HTERT RPE-1 (cell line): ENCODE results near the gene LSMEM2.
"Not testable (repeated sequence)": the region's sequence is repeated elsewhere in the genome, so short reads cannot be mapped to it uniquely, and the experiment has no call there.

Experiments used
- in situ Hi-C: fragments of 300-500 bp; cut with MboI; formaldehyde crosslinking; loops from 4 replicates; pipeline ENCODE4 v1.14.3; 2020; ENCODE audit warnings: low sequenced_read_pairs

The LSMEM2 gene

DNA sequence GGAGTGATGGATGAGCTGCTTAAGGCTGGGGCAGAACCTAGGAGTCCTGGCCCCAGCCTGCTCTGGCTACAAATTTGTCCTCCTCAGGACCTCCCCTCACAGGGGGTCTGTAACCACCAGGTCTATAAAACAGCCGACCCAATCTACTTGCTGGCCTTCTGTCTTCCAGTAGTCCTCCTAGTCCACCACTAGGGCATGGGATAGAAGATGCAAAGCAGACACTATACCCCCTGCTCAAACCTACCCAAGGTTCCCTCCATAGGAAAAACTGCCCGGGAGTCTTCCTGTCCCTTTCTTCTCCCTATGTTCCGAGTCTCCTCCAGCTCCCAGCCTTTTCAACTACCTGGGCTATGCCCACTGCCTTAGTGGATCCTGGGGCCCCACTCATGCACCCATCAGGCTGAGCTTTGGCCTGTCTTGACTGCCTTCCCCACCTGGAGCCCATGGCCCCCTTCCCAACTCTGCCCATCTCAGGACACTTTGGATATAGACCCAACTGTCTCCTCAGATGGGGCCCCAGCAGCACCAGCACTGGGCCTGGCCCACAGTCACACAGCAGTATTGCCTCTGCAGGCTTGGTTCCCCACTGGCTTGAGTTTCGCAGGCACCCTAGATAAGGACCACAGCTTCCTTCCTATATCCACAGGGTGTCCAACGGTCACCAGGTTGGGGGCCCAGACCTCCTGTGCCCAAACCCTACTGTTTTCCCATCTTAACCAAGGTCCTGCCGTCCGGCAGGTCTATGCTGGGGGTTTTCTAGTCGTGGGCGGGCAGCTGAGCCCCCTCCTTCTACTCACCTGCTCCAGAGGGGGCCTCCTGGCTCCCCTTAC, 19.2 kb downstream of the LSMEM2 start:
- in situ Hi-C loops = no loop called here

DNA sequence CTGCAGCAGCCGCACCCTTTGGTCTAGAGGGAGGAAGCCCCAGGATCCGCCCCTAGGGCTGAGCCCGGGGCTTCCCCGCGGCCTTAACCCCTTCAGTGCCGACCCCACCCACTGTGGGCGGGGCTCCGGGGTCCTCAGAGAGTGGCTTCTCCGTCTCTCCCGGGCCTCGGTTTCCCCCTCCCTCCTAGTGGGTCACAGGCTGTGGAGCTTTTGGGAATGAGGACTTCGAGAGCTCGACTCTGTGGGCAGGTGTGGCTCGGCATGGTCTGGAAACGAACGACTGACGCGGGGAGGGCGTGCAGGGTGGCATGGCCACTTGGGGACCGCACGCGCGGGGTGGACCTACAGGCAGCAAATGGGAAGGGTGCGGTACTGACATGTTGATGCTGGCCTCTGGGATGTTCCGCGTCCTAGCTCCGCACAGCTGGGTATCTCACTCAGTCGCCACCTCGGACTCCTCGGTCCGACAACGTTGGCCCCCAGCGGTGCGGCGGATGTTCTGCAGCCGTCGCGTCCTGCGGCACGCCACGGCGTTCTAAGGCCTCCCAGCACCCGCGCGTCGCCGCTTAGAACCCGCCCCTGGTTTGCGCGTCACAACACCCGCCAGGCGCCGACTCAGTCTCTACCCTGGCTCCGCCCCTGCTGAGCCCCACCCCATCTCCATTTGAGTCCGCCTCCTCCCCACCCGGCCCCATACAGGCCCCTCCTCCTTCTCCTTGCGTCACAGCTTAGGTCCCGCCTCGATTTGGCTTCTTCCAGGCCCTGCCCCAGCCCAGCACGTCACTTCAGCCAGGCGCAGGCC, 20.1 kb downstream of the LSMEM2 start, which contains the start of the genes HYAL3 and NAA80:
HYAL3 (minus strand) TSS at position 570 of the 802 bp plus-strand sequence. CDS start 3,803 bp downstream, outside the sequence.
NAA80 (minus strand) TSS at position 570 of the 802 bp plus-strand sequence. CDS start 1,942 bp downstream, outside the sequence.
- in situ Hi-C loops = no loop called here

DNA sequence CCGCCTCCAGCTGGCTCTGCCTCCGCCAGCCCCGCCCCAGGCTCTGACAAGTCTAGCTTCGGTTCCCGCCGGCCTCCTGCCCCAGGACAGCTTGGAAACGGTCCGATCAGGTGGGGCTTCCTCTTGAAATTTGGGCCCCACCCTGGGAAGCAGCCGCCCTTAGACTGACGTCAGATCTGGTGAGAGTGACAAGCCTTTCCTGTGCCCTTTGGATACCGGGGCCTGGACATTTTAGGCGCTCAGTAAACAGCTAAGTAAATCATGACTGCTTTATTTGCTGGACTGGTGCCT, 20.7 kb downstream of the LSMEM2 start:
- in situ Hi-C loops = no loop called here

DNA sequence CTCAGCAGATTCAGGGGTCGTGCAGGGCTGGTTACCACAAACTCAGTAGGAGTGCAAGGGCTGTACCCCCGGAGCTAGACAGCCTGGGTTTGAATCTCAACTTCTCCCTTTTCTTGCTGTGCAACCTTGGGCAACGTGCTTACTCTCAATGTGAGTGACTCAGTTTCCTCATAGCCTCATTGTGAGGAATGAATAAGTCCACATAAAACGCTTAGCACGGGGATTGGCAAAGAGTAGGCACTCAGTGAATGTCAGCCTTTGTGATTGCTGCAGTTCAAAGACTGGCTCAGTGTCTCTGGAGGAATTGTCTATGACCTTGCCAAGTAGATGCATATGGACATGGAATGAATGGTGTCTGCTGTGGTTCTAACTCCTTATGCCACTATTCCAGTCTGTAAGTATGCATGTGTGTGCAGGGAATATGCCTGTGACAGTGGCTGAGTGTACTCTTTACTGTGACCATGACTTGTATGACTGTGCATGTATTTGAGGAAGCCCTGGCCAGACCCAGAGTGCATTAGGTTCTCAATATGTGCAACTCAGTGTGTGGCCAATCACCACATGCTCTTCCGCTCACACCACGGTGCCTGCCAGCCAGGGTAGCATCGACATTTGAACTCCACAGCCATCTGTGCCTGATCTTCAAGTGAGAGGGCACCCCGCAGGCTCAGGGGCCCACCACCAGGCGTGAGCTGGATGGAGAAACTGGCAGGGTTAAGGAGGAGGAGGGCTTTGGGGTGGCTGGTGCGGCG, 21.2 kb downstream of the LSMEM2 start:
- in situ Hi-C loops = no loop called here

DNA sequence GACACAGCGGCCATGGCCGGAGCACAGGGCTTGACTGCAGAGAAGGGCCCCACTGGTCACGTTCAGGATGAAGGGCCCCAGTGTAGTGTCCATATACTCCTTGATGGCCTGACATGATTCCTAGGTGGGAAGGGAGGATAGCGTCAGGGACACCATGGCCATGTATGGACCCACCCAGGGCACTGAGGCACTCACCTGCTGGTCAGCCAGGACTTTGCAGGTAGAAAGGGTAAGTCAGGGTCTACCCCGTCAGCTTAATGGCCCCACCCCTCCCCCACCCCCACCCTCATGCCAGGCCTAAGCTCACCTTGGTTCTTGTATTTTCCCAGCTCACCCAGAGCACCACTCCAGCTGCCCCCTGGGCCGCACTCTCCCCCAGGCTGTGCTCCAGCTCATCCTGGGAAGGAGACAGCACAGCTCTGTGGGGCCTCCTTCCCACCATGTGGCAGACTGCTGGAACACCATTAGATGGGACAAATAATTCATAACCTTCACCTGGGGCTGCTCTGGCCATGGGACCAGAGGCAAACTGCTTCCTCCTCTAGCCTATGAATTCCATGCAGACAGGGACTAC, 21.9 kb downstream of the LSMEM2 start:
- in situ Hi-C loops = no loop called here

DNA sequence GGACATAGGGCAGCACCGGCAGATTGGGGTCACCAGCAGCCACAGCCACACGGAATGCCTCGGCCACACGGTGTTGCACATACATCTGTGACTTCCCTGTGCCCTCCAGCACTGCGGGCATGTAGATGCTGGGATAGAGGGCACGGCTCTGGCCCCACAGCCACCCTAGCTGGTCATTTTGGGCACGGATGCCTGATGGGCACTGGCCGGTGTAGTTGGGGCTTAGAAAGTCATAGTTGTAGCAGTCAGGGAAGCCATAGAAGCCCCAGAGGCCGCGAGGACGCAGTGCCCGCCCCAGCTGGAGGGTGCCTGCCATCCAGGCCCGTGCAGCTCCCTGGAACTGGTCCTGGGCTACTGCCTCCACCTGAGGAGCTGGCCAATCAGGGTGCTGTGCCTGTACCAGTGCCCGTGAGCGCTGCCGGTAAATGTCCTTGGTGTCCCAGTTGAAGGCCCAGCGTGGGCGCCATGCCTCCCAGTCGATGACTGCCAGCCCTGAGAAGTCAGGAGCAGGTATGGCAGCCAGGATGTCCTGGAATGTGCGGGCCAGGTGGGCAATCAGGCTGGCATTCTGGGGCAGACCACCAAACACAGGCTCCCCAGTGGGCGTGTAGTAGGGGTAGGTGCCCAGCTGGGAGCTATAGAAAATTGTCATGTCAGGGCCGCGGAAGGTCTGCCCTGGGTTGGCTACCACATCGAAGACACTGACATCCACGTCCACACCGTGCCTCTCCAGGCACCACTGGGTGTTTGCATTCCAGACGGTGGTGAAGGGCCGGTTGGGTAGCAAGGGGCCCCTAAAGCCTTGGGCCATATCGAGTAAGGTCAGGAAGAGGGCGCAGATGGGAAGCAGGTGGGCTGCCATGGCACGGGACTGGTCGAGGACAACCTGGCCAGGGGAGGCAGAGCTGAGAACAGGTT, 23.5 kb downstream of the LSMEM2 start:
- in situ Hi-C loops = no loop called here

DNA sequence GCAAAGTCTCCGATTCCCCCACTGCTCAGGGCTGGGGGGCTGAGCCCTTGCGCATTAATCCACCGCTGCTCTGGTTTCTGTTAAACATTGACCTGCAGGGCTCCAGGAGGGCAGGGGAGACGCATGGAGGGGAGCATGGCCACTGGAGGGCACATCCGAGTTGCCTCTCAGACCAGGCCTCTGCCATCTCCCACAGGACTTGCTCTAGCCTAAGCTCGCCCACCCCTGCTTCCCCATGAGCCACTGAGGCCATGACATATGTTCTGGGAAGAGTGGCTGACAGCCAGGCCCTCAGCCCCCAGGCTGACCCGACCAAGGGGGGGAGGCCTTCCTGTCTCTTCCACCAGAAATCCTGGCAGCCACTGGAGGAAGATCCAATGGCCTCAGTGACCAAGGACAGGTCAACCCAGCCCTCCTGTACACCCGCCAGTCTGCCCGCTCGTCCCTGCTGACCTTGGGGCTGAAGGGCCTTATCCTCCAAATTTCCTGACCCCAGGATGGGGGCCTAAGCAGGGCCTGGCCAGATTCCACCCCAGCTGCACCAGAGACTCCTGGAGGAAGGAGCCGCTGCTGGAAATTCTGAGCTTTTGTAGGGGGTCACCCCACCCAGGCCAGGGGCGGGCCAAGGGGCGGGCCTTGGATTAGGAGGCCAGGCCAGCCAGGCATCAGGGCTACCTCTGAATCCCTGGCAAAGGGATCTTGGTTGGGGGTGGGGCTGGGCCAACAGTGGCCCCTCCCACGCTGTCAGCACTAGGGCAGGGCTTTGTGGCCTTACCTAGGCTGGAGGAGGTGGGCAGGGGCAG, 24.3 kb downstream of the LSMEM2 start, which contains the start of gene HYAL1:
HYAL1 (minus strand) TSS at position 562 of the 803 bp plus-strand sequence. CDS start 618 bp downstream, outside the sequence.
- in situ Hi-C loops = no loop called here

DNA sequence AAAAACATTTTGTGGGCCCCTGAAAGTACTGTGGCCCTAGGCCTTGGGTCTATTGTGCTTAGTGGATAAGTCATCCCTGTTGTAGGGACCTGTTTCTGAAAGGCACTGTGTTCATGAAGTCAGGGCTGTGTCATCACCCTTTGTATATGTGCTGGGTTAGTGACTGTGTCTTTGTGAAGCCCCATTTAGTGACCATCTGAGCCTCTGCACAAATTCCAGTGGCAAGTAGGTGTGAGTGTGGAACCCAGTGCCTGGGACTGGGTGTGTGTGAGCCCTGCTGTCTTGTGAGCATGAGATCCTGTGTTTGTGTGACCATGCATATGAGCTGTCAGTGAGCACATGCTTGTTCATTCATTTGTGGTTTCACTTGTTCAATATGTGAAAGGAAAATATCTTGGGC, 25.7 kb downstream of the LSMEM2 start:
- in situ Hi-C loops = no loop called here

DNA sequence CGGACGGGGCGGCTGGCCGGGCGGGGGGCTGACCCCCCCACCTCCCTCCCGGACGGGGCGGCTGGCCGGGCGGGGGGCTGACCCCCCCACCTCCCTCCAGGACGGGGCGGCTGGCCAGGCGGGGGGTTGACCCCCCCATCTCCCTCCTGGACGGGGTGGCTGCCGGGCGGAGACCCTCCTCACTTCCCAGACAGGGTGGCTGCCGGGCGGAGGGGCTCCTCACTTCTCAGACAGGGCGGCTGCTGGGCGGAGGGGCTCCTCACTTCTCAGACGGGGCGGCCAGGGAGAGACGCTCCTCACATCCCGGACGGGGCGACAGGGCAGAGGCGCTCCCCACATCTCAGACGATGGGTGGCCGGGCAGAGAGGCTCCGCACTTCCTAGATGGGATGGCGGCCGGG, 33.2 kb downstream of the LSMEM2 start:
- in situ Hi-C loops = not testable (repeated sequence)

DNA sequence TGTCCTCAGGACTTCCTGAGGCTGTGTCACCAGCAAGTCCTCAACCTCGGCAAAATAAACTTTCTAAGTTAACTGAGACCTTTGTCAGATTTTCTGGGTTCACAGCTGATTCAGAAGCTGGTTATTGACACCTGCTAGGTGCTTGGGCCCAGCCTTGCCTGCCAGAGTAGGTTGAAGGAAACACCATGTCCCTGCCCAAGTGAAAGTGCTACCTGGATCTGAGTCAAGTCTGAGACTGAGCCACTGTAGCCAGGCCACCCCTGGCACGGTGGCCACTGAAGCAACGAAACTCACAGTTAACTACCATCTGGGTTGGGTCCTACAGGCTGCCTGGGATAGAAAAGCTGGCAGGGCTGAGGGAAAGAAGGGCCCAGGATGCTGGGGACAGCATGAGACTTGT, 35.5 kb downstream of the LSMEM2 start:
- in situ Hi-C loops = no loop called here

DNA sequence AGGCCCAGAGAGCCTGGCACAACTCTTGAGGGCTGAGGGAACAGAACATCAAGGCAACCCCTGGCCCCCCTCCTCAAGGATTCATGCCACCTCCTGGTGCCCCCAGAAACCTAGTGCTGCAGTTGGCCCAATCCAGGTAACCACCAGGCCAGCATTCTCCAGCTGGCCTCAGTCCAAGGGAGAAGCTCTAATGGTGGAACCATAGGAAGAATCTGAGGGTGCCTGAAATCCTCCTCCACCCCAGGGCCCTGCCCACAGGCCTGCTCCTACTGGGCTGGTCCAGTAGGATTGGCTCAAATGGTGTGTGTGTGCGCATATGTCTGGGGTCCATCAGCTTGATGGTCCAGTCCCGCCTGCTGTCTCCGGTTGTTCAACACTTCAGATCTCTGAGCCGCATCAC, 35.9 kb downstream of the LSMEM2 start:
- in situ Hi-C loops = no loop called here

DNA sequence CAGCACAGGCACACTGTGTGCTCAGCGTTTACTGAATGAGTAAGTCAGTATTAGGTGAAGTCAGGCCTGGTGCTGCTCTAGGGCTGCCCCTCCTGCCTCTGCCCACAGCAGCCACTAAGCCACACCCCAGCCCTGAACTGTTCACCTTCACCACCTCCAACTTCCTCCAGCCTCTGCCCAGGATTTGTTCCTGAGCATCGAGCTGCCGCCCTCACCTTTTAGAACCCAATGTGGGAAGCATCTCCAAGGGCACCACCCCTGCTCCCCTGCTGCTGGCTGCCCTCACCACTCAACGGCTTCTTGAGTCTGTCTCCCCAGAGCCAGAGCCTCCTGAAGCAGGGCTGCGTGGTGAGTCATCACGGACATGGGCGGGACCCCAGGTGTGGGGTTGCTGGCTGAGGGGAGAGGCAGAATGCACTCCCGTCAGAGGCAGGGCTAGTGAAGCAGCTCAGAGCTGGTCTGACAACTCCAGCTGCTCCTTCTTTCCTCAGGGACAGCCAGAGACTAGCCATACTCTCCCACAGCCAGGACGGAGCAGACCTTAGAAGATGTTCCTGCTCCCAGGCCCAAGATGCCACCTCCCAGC, 37.9 kb downstream of the LSMEM2 start:
- in situ Hi-C loops = no loop called here

DNA sequence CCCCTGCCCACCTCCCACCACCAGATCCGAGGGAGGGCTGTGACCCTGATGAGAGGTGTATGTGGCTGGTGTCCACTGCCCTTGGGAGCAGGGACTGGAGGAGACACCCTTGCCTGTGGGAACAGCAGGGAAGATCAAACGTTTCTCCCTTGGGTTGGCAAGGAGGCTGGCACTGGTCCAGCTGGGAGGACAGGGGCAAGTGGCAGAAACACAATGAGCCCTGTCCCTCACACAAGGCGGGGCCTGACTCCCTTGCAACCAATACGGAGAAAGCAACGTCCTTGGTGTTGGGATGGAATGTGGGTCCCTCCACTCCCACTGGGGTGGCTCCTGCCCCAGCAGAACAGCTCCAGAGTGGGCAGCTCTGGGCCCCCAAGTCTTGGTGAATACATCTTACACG, 38.4 kb downstream of the LSMEM2 start:
- in situ Hi-C loops = no loop called here

DNA sequence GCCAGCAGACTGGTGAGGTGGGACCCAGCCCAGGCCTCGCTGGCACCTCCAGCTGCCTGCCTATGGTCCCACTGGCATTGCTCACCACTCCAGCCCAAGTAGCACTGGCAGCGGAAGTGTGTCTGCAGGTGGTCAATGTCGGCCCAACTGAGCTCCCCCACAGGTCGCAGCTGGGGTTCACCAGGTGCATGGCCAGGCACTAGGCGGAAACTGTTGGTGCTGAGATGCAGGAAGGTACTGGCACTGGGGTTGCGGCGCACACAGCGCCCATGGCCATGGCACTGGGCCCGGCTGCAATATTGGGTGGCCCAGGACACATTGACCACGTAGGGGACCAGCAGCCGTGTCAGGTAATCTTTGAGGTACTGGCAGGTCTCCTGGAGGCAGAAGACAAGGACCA, 39.3 kb downstream of the LSMEM2 start:
- in situ Hi-C loops = no loop called here

DNA sequence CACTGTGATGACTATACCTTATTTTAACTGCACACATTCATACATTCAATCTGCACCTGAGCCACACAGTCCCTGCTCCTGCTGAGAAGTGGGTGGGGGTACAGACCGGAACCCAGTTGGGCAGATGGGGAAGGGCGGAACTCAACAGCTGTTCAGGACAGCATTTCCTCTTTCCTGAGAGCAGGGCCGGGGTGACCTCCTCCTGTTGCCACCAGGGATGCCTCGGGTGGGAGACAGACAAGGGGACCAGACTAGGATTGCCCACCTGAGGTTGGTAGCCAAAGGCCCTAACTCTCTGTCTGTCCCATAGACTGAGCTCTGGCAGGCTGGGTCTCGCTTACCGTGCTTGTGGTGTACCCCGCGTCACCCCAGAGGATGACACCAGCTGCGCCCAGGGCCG, 39.7 kb downstream of the LSMEM2 start:
- in situ Hi-C loops = no loop called here

DNA sequence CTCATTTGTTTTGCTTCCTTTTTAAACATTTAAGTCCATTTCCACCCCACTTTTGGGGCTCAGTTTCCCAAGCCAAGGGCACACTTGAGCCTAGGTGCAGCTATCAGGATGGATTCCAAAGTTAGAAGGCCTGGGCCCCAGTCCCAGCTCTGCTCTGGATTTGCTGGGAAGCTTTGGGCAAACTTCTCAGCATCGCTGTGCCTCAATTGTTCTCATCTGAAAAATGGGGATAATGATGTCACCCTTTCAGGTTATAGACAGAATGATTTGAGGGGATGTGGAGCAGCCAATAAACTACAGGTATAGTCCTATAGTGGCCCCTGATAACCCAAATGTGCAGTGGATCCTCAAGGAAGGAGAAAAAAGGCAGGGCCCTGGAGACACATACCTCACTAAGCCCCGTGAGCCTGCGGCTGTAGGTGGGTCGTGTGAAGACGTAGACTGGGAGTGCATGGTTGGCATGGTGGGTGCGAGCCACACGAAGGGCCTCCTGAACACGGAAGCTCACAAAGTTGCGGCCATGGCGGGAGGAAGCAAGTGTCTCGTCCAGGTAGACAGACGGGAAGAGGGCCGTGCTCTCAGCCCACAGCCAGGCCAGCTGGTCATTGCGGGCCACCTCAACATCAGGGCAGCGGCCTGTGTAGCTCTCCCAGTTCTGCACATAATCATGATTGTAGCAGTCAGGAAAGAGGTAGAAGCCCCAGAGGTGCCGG, 40.5 kb downstream of the LSMEM2 start:
- in situ Hi-C loops = no loop called here

DNA sequence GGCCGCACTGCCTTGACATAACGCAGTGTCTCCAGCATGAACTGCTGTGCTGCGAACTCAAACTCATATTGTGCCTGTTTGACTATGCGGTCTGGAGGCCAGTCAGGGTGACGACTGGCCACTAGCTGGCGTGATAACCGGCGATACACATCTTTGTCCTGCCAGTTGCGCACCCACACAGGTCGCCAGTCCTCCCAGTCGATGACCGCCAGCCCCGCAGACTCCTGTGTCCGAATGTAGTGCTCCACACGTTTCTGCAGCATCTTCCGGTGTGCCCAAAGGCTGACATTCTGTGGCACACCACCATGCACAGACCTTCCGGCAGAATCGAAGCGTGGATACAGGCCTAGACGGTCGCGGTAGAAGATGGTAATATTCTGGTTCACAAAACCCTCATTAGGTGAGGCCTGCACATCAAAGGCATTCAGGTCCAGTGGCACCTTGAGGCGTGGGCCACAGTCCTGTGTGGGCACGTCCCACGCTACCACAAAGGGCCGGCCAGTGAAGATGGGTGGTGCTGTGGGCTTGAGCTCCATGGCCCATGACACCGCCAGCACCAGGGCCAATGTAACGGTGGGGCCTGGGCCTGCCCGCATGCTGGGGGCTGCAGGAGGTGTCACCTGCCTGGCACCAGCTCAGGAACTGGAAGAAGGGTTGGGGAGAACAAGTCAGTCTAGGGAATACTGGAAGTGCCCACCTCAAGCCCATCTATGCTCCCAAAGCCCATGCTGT, 41.2 kb downstream of the LSMEM2 start:
- in situ Hi-C loops = no loop called here
